Measurements from ENCODE around the gene KIAA0825. TPM values are rescaled to one million over a fixed set of nuclear protein-coding genes. Genes with fewer than 3 reads are reported as not detected.

The KIAA0825 gene
- total RNA-seq, 1 donor from 2014 or later = 0.92 TPM

GRCh38 chr5:94429566-94429965, 188.8 kb downstream of the KIAA0825 start:
- TF ChIP-seq CTCF (conservative IDR thresholded peaks at IDR 0.05; ENCODE audit: low read depth, low read length) = no peak
- no peak overlapping the region for H3K4me3 ChIP-seq (ENCODE audit: low read depth, low read length)
- no peak for DNase-seq (ENCODE audit: low read depth)

GRCh38 chr5:94425396-94425795, 193.0 kb downstream of the KIAA0825 start:
- no peak for DNase-seq (ENCODE audit: low read depth)
- no peak overlapping the region for H3K4me3 ChIP-seq (ENCODE audit: low read depth, low read length)
- TF ChIP-seq CTCF (conservative IDR thresholded peaks at IDR 0.05; ENCODE audit: low read depth, low read length) = no peak

DNA sequence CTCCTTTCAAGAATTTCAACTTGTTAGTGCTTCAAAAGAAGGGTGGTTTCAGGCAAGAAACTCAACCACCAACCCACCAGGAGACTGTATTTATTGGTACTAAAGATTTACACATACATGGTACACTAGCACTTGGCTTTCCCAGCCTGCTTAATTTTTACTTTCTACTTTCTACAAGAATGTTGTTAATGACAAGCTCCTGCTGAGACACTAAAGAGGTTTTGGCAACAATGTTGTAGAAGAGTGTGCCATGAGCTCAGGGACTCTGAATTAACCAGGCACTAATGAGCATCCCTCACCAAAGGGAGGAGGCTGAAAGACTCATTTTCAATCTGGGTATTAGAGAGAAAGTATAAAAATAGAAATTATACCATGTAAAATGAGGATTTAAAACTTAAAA, 195.0 kb downstream of the KIAA0825 start:
- no peak for TF ChIP-seq CTCF (conservative IDR thresholded peaks at IDR 0.05; ENCODE audit: low read depth, low read length)
- H3K4me3 ChIP-seq (ENCODE audit: low read depth, low read length) = no peak overlapping the region
- no peak for DNase-seq (ENCODE audit: low read depth)

DNA sequence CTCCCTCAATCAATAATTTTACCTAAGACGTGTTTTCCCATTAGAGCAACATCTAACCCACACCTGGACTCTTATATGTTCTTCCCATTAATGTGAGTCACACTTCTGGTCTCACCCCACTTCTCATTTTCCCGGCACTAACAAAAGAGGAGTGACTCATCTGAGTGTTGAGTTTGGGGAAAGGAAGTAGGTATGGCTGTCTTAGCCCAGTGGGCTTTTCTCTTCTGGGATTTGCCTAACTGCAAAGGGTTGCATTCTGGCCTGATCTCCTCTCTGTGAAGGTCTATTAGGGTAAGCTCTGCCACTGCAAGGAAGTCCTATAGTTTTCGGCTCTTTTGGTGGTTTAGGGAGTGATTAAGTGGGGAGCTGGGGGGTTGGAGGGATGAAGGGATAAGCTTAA, 195.6 kb downstream of the KIAA0825 start:
- DNase-seq (ENCODE audit: low read depth) = peak; percentile 26
- no peak for TF ChIP-seq CTCF (conservative IDR thresholded peaks at IDR 0.05; ENCODE audit: low read depth, low read length)
- H3K4me3 ChIP-seq (ENCODE audit: low read depth, low read length) = no peak overlapping the region

GRCh38 chr5:94420885-94421284, 197.5 kb downstream of the KIAA0825 start:
- no peak for DNase-seq (ENCODE audit: low read depth)
- TF ChIP-seq CTCF (conservative IDR thresholded peaks at IDR 0.05; ENCODE audit: low read depth, low read length) = no peak
- no peak overlapping the region for H3K4me3 ChIP-seq (ENCODE audit: low read depth, low read length)

GRCh38 chr5:94415798-94416197, 202.6 kb downstream of the KIAA0825 start:
- no peak overlapping the region for H3K4me3 ChIP-seq (ENCODE audit: low read depth, low read length)
- TF ChIP-seq CTCF (conservative IDR thresholded peaks at IDR 0.05; ENCODE audit: low read depth, low read length) = no peak
- no peak for DNase-seq (ENCODE audit: low read depth)

- TF ChIP-seq CTCF (conservative IDR thresholded peaks at IDR 0.05; ENCODE audit: low read depth, low read length) = no peak
- no peak overlapping the region for H3K4me3 ChIP-seq (ENCODE audit: low read depth, low read length)
- no peak for DNase-seq (ENCODE audit: low read depth)
These were observed 209.0 kb downstream of the KIAA0825 start for GRCh38 chr5:94409440-94409839.

All from epithelial cell of proximal tubule (primary cell).